ENCODE data around the gene RACGAP1.

DNA sequence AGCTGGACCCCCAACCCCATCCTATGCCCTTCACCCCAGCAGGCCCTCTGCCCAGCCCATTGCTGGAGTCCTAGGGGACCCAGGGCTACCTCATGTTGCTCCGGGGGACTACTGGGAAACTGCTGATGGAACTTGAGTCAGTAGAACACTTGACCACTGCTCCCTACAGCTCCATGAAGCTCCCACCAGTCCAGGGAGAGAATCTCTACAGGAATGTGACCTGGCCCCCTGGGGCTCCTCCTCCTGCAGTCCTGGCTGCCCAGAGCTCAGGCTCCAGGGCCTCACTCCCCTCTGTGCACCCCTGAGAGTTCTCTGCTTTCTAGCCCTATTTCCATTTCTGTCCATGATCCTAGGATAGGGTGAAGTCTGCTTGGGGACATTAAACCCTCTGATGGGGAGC is 85.6 kb downstream of the RACGAP1 start:
- TF ChIP-seq YY1 (IDR thresholded peaks at IDR 0.05; ENCODE audit: insufficient read depth, insufficient read length) (no peak), ZNF274 (IDR thresholded peaks at IDR 0.05; ENCODE audit: low read depth, low read length) (no peak)

Measured in NT2/D1 (cell line).